GM19395 (cell line): ENCODE results near the gene RMRP.

Experiments
- ATAC-seq: cut with Tn5 transposase; IDR thresholded peaks from one replicate; pipeline ENCODE4 v1.9.1; 2021; ENCODE audit warnings: mild to moderate bottlenecking, moderate library complexity; ENCODE audit not compliant: unreplicated experiment

RMRP gene

DNA sequence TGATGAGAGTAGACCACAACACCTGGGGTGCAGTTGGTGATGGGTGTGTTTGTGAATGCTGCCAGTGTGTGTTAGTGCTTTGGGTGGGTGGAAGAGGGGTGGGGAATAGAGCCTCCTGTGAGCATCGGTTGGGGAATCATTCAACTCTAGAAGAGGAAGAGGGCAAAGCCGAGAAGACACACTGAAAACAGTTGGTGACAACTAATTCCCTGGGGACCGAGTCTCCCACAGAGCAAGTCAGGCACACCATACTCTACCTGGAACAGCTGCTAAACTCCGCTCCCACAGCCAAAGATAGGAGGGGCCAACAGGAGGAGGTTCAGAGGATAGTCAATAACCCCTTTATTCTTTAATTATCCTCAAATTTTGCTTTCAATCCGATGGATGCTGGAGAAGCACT is 8.7 kb upstream of the RMRP start:
- ATAC-seq: no peak

DNA sequence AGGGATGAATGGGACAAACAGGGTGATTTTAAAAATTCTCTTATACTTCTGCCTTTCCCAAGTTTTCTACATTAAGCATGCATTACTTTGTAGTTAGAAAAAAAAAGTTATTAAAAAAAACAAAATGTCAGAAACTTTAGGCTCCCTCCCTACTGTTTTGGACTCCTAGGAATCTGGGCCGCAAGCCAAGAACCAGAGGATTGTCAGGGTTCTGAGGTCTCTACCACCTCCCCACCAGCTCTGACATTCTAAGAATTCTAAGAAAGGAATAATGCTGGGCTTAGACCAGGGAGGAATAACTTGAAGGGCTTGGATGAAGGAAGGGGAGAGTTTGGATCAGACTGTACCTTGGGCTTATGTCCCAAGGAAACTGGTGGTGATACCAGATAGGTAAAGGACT is 8.2 kb upstream of the RMRP start:
- no peak for ATAC-seq

DNA sequence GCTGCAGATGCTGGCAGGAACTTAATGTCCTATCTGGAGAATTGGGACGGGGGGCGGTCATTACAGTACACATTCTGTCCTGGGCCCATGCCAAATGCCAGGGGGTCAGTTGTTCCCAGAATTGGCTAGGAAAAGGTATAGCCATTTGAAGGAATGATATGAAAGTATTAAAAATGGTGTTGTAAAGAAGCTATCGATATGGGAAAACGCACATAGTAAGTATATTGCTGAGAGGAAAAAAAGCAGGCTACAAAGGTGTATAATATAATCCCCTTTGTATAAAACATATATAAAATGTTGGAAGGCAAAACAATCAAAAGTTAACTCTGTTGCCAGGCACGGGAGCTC is 7.6 kb upstream of the RMRP start:
- ATAC-seq: no peak

DNA sequence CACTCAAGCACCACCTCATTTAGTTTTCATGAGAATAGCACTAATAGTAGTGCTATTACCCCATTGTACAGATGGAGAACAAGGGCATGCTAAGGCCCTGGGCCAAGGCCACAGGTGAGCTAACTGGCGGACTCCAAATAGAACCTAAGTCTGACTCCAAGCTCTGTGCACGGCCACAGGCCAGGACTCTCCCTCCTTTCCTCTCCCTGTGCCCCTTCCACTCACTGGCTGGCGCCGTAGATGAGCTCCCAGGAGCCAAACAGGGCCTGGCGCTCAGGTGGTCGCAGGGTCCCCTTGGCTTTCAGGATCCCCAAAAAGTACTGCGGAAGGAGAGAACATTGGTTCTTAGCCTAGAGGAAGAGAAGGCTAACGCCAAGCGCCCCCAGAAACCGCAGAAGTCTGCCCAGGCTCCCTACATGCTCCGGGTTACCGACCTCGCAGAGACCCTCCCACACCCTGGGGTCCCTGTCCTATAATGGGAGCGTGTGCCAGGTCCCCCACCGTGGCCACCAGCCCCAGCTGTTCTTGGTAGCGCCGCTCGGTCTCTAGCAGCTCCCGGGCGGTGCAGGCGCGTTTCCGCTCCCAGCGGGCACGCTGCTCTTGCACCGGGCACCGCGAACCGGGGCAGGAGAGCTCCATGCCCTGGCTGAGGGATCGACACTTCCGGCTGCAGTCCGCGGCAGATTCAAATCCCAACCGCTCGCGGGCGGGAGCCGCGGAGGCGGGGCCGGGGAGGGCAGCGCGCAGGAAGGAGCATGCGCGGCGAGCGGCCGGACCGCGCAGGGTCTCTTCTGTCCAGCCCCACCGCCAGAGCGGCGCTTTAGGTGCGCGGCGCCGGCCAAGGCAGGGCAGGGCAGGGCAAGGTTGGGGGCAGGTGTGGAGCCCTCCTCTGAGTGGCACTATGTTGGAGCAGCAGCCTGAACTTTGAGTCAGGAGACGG is 7.0 kb upstream of the RMRP start, which contains the start of gene ARHGEF39:
TSS of gene ARHGEF39 (minus strand) at position 665 of the 940 bp plus-strand sequence. CDS start at position 639, 26 bp downstream.
- ATAC-seq: peak; percentile 87

DNA sequence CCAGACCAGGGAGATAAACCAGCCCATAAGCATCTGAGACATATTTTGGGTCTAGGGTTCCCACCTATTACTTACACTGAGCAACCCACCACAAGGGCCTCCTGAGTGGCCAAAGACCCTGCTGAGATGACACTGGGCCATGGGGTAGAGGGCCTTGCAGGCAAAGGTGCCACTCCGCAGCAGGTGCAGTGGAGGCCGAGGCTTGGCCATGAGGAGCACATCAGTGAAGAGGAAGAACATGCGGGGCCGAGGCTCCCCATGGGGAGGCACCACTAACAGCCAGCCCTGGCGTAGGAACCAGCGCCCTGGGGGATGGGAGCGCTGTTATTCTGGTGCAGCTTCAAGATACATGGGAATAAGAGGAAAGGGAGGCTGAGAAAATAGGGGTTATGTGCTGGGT is 4.6 kb upstream of the RMRP start:
- ATAC-seq: no peak

DNA sequence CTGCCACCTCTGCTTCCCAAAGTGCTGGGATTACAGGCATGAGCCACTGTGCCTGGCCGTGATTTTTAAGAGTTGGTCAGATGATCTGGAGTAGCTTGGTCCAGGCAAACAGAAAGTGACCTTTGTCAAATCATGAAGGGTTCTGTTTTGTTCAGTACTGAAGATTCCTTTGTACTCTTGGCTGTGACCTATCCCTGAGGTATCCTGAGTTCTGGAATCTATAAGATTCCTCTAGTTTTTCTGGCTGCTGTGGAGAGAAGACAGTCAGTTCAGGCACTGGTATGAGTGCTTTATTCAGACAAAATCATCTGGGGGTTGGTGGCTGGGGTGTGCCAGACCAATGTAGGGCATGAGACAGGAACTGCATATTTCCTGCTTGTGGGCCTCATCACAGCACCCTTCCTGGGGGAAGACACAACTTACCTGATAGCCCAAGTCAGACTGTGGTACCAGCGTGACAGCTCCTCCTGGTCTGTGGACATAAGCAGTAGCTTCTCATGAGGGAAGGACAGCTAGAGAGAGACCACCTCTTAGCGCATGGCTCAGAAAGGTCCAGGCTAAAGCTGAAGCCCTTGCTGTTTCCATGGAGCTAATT is 4.0 kb upstream of the RMRP start:
- no peak for ATAC-seq

DNA sequence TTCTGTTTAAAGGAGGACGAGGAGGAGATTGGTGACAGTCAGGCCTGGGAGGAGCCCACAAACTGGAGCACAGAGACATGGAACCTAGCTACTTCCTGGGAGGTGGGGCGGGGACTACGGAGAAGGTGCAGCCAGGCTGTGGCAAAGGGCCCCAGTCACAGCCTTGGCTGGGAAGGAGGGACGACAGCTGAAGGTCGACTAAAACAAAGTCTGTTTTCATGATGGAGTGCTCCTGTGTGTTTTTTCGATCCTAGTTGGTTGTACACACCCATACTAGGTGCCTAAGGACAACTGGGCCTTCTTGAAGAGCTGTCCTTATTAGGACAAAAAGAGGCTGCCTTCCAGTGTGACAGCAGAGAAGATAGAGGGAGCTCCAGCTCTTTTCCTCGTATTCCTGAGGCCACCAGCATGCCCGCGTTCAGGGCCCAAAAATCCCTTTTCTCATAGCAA is 3.2 kb upstream of the RMRP start:
- no peak for ATAC-seq

DNA sequence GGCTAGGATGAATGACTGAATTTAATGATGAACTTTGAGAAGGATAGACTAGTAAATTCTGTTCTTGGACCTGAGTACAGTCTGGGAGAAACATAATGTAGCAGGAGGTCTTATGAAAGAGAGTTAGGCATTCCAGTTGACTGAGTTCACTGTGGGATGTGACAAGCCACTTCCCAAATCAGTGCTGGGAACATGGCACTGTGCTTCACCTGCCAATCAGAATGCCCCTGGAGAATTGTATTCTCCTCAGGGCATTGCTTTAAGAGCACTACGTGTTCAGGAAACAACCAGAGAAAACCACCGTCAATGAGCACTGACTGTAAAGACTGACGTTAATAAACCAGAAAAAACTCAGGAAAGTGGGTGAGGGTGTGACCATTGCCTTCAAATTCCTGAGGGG is 1.5 kb upstream of the RMRP start:
- ATAC-seq: no peak

DNA sequence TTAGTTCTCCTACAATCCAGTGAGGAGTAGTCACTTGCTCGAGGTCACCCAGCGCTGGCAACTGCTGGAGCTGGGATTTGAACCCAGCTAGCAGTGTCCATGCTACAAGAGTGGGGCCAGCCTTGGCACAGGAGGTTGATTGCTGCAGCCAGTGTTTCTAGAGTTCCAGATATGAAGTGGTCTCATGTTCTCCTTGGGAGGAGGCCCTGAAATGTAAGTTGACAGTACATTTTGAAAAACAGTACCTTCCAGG is 1.1 kb upstream of the RMRP start:
- no peak for ATAC-seq

DNA sequence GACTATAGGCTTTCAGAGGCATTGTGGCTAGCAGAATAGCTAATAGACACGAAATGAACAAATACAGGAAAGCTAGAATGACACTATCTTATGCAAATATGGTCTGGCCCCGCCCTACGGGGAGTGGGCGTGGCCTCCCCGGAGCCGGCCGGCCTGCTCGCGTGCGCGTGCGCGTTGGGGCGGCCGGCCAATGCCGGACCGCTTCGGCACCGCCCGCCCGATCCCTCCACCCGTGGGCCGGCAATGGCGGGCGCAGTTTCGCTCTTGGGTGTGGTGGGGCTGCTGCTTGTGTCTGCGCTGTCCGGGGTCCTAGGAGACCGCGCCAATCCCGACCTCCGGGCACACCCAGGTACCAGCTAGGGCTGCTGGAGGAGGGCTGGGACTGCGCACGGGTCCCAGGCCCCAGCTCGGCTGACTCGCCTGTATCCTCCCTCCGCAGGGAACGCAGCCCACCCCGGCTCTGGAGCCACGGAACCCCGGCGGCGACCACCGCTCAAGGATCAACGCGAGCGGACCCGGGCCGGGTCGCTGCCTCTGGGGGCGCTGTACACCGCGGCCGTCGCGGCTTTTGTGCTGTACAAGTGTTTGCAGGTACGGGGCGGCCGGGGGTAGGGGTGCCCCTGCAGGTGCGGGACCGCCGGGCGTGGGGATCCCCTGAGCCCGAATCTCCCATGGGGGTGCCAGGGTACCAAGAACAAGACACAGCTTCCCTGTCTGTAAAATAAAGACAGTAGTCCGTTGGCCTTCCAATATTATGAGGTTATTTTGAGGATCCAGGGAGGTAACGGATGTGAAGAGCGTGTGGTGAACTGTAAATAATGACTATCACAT is 533 bp upstream of the RMRP start, which contains the start of gene CCDC107:
TSS of gene CCDC107 (plus strand) at position 156 of the 831 bp plus-strand sequence. CDS start at position 244, 88 bp downstream.
- peak; percentile 56 for ATAC-seq

DNA sequence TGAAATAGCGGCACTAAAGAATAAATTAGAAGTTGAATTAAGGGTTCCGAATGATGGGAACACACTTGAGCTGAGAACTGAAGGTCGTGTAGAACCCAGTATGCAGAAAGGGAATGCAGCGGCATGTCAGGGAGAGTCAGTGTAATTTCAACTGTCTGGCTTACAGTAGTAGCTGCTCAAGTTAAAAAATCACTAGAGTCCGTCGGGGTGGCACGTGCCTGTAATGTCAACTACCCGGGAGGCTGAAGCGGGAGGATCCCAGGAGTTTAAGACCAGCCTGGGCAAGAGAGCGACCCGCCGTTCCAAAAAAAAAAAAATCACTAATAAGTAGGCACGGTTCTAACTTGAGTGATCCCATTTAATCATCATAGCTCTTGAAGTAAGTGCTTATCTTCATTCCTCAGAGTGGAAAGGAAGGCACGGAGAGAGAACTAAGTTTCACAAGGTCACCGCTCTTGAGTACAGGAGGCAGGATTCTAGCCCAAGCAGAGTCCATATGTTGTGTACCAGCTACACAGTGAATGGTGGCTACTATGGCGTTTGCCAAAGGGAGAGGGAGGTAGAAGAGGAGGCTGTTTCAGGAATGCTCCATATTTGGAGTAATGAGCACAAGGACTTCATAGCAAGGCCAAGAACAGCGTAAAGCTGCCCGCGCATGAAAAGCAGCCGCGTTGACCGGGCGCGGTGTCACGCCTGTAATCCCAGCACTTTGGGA is 831 bp downstream of the RMRP start:
- no peak for ATAC-seq

DNA sequence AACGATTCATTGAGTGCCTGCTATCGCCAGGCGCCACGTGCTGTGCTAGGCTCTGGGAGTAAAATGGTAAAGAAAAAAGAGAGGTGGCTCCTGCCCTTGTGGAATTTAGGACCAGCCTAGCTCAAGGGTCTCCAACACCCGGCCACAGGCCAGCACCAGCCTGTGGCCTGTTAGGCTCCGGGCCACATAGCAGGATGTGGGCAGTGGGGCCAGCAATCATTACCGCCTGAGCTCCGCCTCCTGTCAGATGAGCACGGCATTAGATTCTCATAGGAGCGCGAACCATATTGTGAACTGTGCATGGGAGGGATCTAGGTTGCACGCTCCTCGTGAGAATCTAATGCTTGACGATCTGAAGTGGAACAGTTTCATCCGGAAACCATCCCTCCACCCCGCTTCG is 1.5 kb downstream of the RMRP start:
- ATAC-seq: no peak

DNA sequence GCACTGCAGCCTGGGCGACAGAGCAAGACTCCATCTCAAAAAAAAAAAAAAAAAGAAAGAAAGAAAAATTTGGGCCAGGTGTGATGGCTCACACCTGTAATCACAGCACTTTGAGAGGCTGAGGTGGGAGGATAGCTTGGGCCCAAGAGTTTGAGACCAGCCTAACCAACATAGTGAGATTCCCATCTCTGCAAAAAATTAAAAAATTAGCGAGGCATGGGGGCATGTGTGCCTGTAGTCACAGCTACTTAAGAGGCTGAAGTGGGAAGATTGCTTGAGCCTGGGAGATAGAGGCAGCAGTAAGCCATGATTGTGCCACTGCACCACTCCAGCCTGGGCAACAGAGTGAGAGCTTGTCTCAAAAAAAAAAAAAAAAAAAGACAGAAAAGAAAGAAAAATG is 4.2 kb downstream of the RMRP start:
- no peak for ATAC-seq

DNA sequence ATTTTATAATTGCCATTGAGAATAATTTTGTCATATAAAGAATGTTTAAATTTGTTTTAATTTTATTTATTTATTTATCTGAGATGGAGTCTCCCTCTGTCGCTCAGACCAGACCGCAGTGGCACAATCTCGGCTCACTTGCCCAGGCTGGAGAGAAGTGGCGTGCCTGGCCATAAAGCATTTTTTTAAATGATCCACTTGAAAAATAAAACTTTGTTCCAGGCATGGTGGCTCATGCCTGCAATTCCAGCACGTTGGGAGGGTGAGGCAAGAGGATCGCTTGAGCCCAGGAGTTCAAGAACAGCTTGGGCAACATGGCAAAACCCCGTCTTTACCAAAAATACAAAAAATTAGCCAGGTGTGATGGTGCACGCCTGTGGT is 5.0 kb downstream of the RMRP start:
- ATAC-seq: no peak

DNA sequence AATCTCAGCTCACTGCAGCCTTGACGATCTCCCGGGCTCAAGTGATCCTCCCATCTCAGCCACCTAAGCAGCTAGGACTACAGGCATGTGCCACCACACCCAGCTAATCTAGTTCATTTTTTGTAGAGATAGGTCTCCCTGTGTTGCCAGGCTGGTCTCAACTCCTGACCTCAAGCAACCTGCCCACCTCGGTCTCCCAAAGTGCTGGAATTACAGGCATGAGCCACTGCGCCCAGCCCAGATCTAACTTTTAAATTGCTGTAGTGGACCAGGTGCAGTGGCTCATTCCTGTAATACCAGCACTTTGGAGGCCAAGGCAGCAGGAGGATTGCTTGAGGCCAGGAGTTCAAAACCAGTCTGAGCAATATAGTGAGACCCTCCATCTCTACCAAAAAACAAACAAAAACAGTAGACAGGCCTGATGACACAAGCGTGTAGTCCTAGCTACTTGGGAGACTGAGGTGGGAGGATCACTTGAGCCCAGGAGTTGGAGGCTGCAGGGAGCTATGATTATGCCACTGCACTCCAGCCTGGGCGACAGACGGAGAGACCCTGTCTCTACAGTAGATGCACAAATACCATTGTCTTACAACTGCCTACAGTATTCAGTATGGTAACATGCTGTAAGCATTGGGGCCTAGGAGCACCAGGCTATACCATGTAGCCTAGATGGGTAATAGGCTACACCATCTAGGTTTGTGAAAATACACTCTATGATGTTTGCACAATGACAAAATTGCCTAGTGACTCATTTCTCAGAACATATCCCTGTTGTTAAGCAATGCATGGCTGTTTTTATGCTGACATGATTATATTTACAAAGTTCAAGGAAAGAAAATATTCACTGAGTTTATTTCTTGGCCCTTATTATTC is 5.6 kb downstream of the RMRP start:
- ATAC-seq: no peak

DNA sequence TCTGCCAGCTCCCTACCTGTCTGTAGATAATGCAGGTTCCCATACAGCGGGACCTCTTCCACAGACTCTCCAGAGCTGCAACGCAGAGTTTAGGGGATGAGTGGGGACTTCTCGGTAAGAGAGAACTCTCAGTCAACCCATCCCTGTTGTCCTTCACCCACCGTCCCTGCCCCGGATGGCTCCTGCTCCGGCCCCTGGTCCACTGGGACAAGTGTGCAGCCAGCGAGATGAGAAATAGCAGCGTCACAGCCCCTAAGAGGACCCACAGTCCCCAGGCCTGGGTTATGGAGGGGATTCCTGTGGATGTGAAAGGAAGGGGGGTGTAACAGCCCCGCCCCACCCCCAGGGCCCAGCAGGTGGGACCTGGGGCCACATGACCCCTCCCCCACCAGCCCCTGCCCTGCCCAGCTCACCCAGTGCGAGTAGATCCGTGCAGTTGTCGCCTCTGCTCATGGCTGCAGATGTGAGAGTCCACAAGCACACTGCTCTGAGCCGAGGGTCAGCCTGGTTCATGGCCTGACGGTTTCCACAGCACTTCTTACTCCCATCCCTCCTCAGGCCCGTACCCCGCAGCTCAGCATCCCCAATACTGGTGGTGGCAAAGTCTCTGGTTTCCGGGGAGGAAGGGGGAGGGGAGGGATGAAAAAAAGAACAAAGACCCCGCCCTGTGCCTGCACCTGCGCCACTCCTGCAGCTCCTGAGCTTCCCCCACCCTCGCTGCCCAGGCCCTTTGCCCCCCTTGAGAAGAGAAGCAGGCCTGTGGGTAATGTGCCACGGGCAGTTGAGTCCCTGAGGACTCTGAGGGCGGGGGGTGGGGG is 7.3 kb downstream of the RMRP start, which contains the start of gene SIT1:
TSS of gene SIT1 (minus strand) at position 591 of the 818 bp plus-strand sequence. CDS start at position 513, 78 bp downstream.
- ATAC-seq: no peak

DNA sequence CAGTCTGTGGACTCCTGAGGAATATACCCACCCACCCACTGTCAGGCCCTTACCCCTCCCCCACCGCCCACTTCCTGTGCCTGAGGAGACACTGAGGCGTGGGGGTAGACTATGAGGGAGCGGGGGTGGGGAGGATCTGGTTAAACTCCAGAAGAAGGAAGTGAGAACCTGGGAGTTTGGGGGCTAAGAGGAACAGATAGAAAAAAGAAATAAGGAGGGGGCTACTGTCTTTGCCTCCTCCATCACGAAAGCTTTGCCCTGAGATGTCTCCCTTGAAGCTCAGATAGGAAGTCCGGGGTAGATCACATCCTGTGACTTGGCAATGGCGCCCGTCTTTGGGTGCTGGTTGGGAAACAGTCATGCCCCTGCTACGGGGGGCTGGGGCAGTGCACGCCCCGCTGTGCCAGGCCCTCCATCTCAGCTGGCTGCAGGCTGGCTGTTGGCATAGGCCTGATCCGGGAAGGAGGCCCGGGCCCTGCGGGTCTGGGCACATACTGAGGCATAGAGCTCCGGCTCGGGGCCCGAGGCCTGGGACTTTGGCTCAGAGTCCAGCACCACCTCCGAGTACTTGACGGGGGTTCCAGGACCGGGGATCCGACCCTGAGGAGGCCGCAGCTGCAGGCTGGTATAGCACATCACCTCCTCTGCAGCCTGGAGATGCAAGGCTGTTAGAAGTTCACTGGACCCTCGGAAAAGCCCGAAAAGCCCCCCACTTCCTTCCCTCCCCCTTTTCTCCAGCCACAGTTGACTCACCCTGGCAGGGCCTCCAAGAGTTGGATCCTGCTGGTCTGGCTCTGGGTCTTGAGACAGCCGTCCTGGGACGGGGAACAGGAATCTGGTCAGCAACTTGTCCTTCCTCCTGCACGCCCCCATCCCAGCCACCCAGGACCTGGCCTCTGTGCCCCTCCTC is 8.1 kb downstream of the RMRP start:
- no peak for ATAC-seq
